Naive thymus-derived CD4-positive, alpha-beta T cell (primary cell): ENCODE measurements around the gene SPACA7. TPM values are rescaled to one million over a fixed set of nuclear protein-coding genes. Genes with fewer than 3 reads are reported as not detected.
"Not testable (repeated sequence)": the region's sequence is repeated elsewhere in the genome, so short reads cannot be mapped to it uniquely, and the experiment has no call there.

ENCODE experiments used
- ATAC-seq: fragments of 150-1000 bp; cut with Tn5 transposase; 2 replicates; pipeline ENCODE4 v1.10.0; 2021; ENCODE audit warnings: mild to moderate bottlenecking, moderate library complexity
- CTCF ChIA-PET: fragments of 350-600 bp; sonication (Branson Sonifier 250); formaldehyde crosslinking; loops from one replicate; lab custom pipeline; 2021; ENCODE audit warnings: antibody characterized with exemption; lab: Charles Lee
- POLR2A ChIA-PET: fragments of 350-600 bp; sonication (Branson Sonifier 250); formaldehyde crosslinking; loops from one replicate; lab custom pipeline; 2021; ENCODE audit warnings: antibody characterized with exemption, inconsistent platforms; lab: Charles Lee
- DNase-seq, 9 donors: peaks; one replicate each; pipeline versions ENCODE4 v3.0.0 to v3.0.0-alpha.2; 2020 to 2022; ENCODE audit warnings: mixed read lengths in 1 of 9
- H3K27ac ChIP-seq: one replicate; pipeline ENCODE4 v1.7.0; 2013; ENCODE audit warnings: mild to moderate bottlenecking, low read depth, low read length, moderate library complexity
- H3K27me3 ChIP-seq, 2 donors: one replicate each; pipeline ENCODE4 v1.7.0; 2013; ENCODE audit warnings: low read length in 2 of 2, mild to moderate bottlenecking in 2 of 2, moderate library complexity in 2 of 2; ENCODE audit not compliant: control insufficient read depth in 2 of 2, insufficient read depth in 2 of 2
- H3K36me3 ChIP-seq, 3 experiments: 1 replicate in 2 of 3; 2 replicates in 1 of 3; pipeline ENCODE4 v1.7.0; 2013; ENCODE audit warnings: low read length in 3 of 3, mild to moderate bottlenecking in 3 of 3, moderate library complexity in 1 of 3; ENCODE audit not compliant: insufficient read depth in 3 of 3, control insufficient read depth in 2 of 3
- H3K4me1 ChIP-seq, 2 donors: one replicate each; pipeline ENCODE4 v1.7.0; 2013; ENCODE audit warnings: low read length in 2 of 2, mild to moderate bottlenecking in 2 of 2, moderate library complexity in 1 of 2; ENCODE audit not compliant: control insufficient read depth in 2 of 2, insufficient read depth in 2 of 2
- H3K4me3 ChIP-seq: 2 replicates; pipeline ENCODE4 v1.7.0; 2013; ENCODE audit warnings: mild to moderate bottlenecking, low read length
- H3K9me3 ChIP-seq, 3 experiments: 1 replicate in 2 of 3; 2 replicates in 1 of 3; pipeline ENCODE4 v1.7.0; 2013; ENCODE audit warnings: low read length in 3 of 3; ENCODE audit not compliant: control insufficient read depth in 2 of 3
- H3K27ac Mint-ChIP-seq, 9 donors: one replicate each; pipeline ENCODE4 v1.8.0; 2020 to 2022; ENCODE audit warnings: mixed read lengths in 9 of 9, mild to moderate bottlenecking in 8 of 9, moderate library complexity in 5 of 9, inconsistent platforms in 2 of 9
- H3K27me3 Mint-ChIP-seq, 5 donors: one replicate each; pipeline ENCODE4 v1.8.0; 2021 to 2022; ENCODE audit warnings: mixed read lengths in 5 of 5, mild to moderate bottlenecking in 1 of 5
- H3K36me3 Mint-ChIP-seq, 5 donors: one replicate each; pipeline ENCODE4 v1.8.0; 2020 to 2022; ENCODE audit warnings: mixed read lengths in 5 of 5, mild to moderate bottlenecking in 3 of 5, inconsistent platforms in 1 of 5
- H3K4me1 Mint-ChIP-seq, 7 donors: one replicate each; pipeline ENCODE4 v1.8.0; 2020 to 2022; ENCODE audit warnings: mixed read lengths in 7 of 7, mild to moderate bottlenecking in 3 of 7, inconsistent platforms in 1 of 7
- H3K4me3 Mint-ChIP-seq, 10 donors: one replicate each; pipeline ENCODE4 v1.8.0; 2020 to 2022; ENCODE audit warnings: mild to moderate bottlenecking in 10 of 10, mixed read lengths in 10 of 10, moderate library complexity in 6 of 10, inconsistent platforms in 2 of 10
- H3K9me3 Mint-ChIP-seq, 11 donors: one replicate each; pipeline ENCODE4 v1.8.0; 2020 to 2022; ENCODE audit warnings: mixed read lengths in 11 of 11, mild to moderate bottlenecking in 4 of 11, inconsistent platforms in 1 of 11, moderate library complexity in 1 of 11
- intact Hi-C, 2 donors: fragments of 100-400 bp; cut with micrococcal nuclease; formaldehyde crosslinking; loops; one replicate each; pipeline ENCODE4 v1.15.1; 2023
- polyA plus RNA-seq, 2 donors: library from polyadenylated mRNA; unstranded; fragments of 300-500 nt; fragmentation: Illumina TruSeq; gene quantifications; one replicate each; pipeline ENCODE4 v1.2.3, GENCODE V29; 2021
- total RNA-seq, 6 experiments: library from RNA in 5 of 6; stranded (reverse) in 5 of 6; gene quantifications; 1 replicate in 5 of 6; 2 replicates in 1 of 6; pipeline ENCODE4 v1.2.3 and lab custom pipeline; 2021 to 2026

The SPACA7 gene
- total and polyA plus RNA-seq, 7 experiments from 2014 or later, result not detected

GRCh38 chr13:112431734-112432133 lies 55.6 kb downstream of the SPACA7 start:
- Histone ChIP-seq H3K9me3 (peaks cover 0 to 8% (median 0%) of the 10 kb centered on the region in 3 experiments), H3K27me3 (no peaks in the 10 kb centered on the region), H3K36me3 (no peaks in the 10 kb centered on the region), H3K4me3 (no peak overlapping the region), H3K27ac (no peak overlapping the region), H3K4me1 (no peaks in the 10 kb centered on the region)
- ChIA-PET POLR2A (no interaction called here), CTCF (no interaction called here)
- ATAC-seq, result no peak
- H3K36me3 Mint-ChIP-seq, result no peaks in the 10 kb centered on the region
- intact Hi-C loops, result no loop called here
- H3K27ac Mint-ChIP-seq, result no peak overlapping the region
- H3K4me3 Mint-ChIP-seq, result no peak overlapping the region
- H3K4me1 Mint-ChIP-seq, result no peaks in the 10 kb centered on the region
- DNase-seq, result no peak
- H3K9me3 Mint-ChIP-seq, result peaks cover 3 to 33% (median 11%) of the 10 kb centered on the region in 11 donors
- peaks cover 0 to 24% (median 9%) of the 10 kb centered on the region in 5 donors for H3K27me3 Mint-ChIP-seq

- H3K27me3 ChIP-seq, H3K36me3 ChIP-seq, H3K4me3 Mint-ChIP-seq, H3K4me1 ChIP-seq, DNase-seq, POLR2A ChIA-PET, H3K4me1 Mint-ChIP-seq, intact Hi-C loops, H3K27ac Mint-ChIP-seq, H3K9me3 ChIP-seq, H3K4me3 ChIP-seq, ATAC-seq, H3K27ac ChIP-seq, H3K36me3 Mint-ChIP-seq, CTCF ChIA-PET: not testable (repeated sequence)
- H3K9me3 Mint-ChIP-seq, result peaks cover 3 to 26% (median 11%) of the 10 kb centered on the region in 11 donors
- peaks cover 0 to 24% (median 9%) of the 10 kb centered on the region in 5 donors for H3K27me3 Mint-ChIP-seq
Observed at GRCh38 chr13:112432734-112433133, 56.6 kb downstream of the SPACA7 start.

GRCh38 chr13:112433517-112433916 lies 57.4 kb downstream of the SPACA7 start:
- H3K4me1 Mint-ChIP-seq, H3K27ac Mint-ChIP-seq, H3K4me1 ChIP-seq, intact Hi-C loops, H3K36me3 ChIP-seq, POLR2A ChIA-PET, DNase-seq, CTCF ChIA-PET, H3K27me3 ChIP-seq, H3K4me3 Mint-ChIP-seq, H3K36me3 Mint-ChIP-seq, ATAC-seq, H3K4me3 ChIP-seq, H3K27ac ChIP-seq: not testable (repeated sequence)
- peaks cover 0 to 24% (median 15%) of the 10 kb centered on the region in 5 donors for H3K27me3 Mint-ChIP-seq
- H3K9me3 Mint-ChIP-seq, result peaks cover 4 to 28% (median 11%) of the 10 kb centered on the region in 11 donors
- H3K9me3 ChIP-seq, result peaks cover 0 to 11% (median 0%) of the 10 kb centered on the region in 3 experiments

GRCh38 chr13:112434032-112434431 lies 57.9 kb downstream of the SPACA7 start:
- Histone ChIP-seq H3K27me3 (no peaks in the 10 kb centered on the region), H3K27ac (no peak overlapping the region), H3K4me3 (no peak overlapping the region), H3K4me1 (no peaks in the 10 kb centered on the region), H3K36me3 (no peaks in the 10 kb centered on the region), H3K9me3 (peaks cover 0 to 9% (median 0%) of the 10 kb centered on the region in 3 experiments)
- ATAC-seq, result no peak
- no peak overlapping the region for H3K27ac Mint-ChIP-seq
- H3K4me1 Mint-ChIP-seq, result no peaks in the 10 kb centered on the region
- H3K4me3 Mint-ChIP-seq, result no peak overlapping the region
- ChIA-PET CTCF (no interaction called here), POLR2A (no interaction called here)
- intact Hi-C loops, result no loop called here
- peaks cover 0 to 25% (median 15%) of the 10 kb centered on the region in 5 donors for H3K27me3 Mint-ChIP-seq
- peaks cover 4 to 26% (median 12%) of the 10 kb centered on the region in 11 donors for H3K9me3 Mint-ChIP-seq
- no peaks in the 10 kb centered on the region for H3K36me3 Mint-ChIP-seq
- DNase-seq, result no peak

GRCh38 chr13:112434937-112435523 lies 58.9 kb downstream of the SPACA7 start:
- no peaks in the 10 kb centered on the region for H3K36me3 Mint-ChIP-seq
- H3K27ac ChIP-seq, result no peak overlapping the region
- intact Hi-C loops, result no loop called here
- H3K4me1 Mint-ChIP-seq, result no peaks in the 10 kb centered on the region
- DNase-seq (no peak), ATAC-seq (no peak)
- H3K36me3 ChIP-seq, result no peaks in the 10 kb centered on the region
- no peak overlapping the region for H3K27ac Mint-ChIP-seq
- no peaks in the 10 kb centered on the region for H3K4me1 ChIP-seq
- H3K9me3 ChIP-seq, result peaks cover 0 to 9% (median 0%) of the 10 kb centered on the region in 3 experiments
- ChIA-PET CTCF (no interaction called here), POLR2A (no interaction called here)
- H3K27me3 ChIP-seq, result no peaks in the 10 kb centered on the region
- H3K4me3 Mint-ChIP-seq, result no peak overlapping the region
- H3K9me3 Mint-ChIP-seq, result peaks cover 2 to 16% (median 9%) of the 10 kb centered on the region in 11 donors
- H3K27me3 Mint-ChIP-seq, result peaks cover 0 to 35% (median 16%) of the 10 kb centered on the region in 5 donors
- H3K4me3 ChIP-seq, result no peak overlapping the region

GRCh38 chr13:112435973-112436372 lies 59.8 kb downstream of the SPACA7 start:
- H3K27me3 ChIP-seq, result no peaks in the 10 kb centered on the region

GRCh38 chr13:112438094-112438493 lies 61.9 kb downstream of the SPACA7 start:
- no peaks in the 10 kb centered on the region for H3K4me1 ChIP-seq
- H3K36me3 ChIP-seq, result no peaks in the 10 kb centered on the region
- Mint-ChIP-seq H3K9me3 (peaks cover 0 to 11% (median 6%) of the 10 kb centered on the region in 11 donors), H3K4me1 (peaks cover 0 to 2% (median 0%) of the 10 kb centered on the region in 7 donors), H3K36me3 (no peaks in the 10 kb centered on the region), H3K27me3 (peaks cover under 1 to 46% (median 23%) of the 10 kb centered on the region in 5 donors), H3K4me3 (no peak overlapping the region), H3K27ac (no peak overlapping the region)
- no peak overlapping the region for H3K4me3 ChIP-seq
- intact Hi-C loops, result no loop called here
- ChIA-PET CTCF (no interaction called here), POLR2A (no interaction called here)
- no peaks in the 10 kb centered on the region for H3K27me3 ChIP-seq
- ATAC-seq (no peak), DNase-seq (no peak)
- H3K27ac ChIP-seq, result no peak overlapping the region
- H3K9me3 ChIP-seq, result peaks cover 0 to 3% (median 0%) of the 10 kb centered on the region in 3 experiments

More at GRCh38 chr13:112435973-112436372, 59.8 kb downstream of the SPACA7 start:
- Mint-ChIP-seq H3K4me1 (no peaks in the 10 kb centered on the region), H3K27me3 (peaks cover 0 to 41% (median 21%) of the 10 kb centered on the region in 5 donors), H3K4me3 (no peak overlapping the region), H3K27ac (no peak overlapping the region), H3K9me3 (peaks cover 0 to 13% (median 6%) of the 10 kb centered on the region in 11 donors), H3K36me3 (no peaks in the 10 kb centered on the region)
- ATAC-seq (no peak), DNase-seq (no peak)
- Histone ChIP-seq H3K4me3 (no peak overlapping the region), H3K27ac (no peak overlapping the region), H3K36me3 (no peaks in the 10 kb centered on the region), H3K9me3 (peaks cover 0 to 3% (median 0%) of the 10 kb centered on the region in 3 experiments), H3K4me1 (no peaks in the 10 kb centered on the region)
- intact Hi-C loops, result no loop called here
- CTCF ChIA-PET, result no interaction called here
- POLR2A ChIA-PET, result no interaction called here
